GM10266 (cell line): ENCODE measurements around the gene EPM2AIP1.

Experiments
- DNase-seq: peaks from one replicate; pipeline ENCODE4 v3.0.0; 2012; ENCODE audit errors: extremely low spot score
- TF ChIP-seq, protein P1 (sequence below): IDR thresholded peaks from 2 replicates; pipeline ENCODE4 v1.5.1; 2012; ENCODE audit warnings: mild to moderate bottlenecking, low read depth; ENCODE audit not compliant: control insufficient read depth, insufficient read depth; ENCODE audit errors: missing control alignments

Gene EPM2AIP1

DNA sequence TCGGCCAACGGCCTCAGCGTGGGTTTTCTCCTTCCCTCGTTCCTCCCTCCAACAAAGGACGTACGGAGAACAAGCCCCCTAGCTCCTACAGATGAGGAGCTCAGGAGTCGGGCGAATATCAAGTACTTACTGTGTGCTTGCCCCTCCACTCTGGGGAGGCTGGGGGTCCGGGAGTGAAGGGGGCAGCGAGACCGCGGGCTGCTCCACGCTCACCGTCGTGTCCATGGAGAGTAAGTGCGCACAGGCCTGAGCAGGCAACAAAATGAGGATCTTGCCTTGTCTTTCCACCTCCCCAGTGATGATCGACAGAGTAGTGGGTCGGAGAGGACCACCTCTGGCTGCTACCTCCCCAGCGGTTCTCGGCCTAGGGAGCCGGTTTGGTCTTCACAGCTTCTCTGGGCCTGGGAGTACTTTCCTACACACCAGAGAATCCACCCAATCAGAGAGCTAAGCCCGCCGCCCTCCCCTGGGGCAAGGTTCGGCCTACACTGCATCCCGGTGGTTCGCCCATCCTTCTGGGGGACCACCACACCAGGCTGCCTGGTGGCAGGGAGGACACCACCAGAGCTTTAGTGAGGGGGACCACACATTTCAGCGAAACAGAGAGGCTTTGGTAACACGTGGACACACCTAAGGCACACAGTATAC lies 47.5 kb downstream of the EPM2AIP1 start:
- TF ChIP-seq, protein P1, sequence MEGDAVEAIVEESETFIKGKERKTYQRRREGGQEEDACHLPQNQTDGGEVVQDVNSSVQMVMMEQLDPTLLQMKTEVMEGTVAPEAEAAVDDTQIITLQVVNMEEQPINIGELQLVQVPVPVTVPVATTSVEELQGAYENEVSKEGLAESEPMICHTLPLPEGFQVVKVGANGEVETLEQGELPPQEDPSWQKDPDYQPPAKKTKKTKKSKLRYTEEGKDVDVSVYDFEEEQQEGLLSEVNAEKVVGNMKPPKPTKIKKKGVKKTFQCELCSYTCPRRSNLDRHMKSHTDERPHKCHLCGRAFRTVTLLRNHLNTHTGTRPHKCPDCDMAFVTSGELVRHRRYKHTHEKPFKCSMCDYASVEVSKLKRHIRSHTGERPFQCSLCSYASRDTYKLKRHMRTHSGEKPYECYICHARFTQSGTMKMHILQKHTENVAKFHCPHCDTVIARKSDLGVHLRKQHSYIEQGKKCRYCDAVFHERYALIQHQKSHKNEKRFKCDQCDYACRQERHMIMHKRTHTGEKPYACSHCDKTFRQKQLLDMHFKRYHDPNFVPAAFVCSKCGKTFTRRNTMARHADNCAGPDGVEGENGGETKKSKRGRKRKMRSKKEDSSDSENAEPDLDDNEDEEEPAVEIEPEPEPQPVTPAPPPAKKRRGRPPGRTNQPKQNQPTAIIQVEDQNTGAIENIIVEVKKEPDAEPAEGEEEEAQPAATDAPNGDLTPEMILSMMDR: no peak
- no peak for DNase-seq

- peak; percentile 70 for DNase-seq
- TF ChIP-seq, protein P1: no peak
Observed at GRCh38 chr3:36944641-36945270, 48.2 kb downstream of the EPM2AIP1 start, which contains the start of gene TRANK1. Gene TRANK1 (minus strand): TSS chr3:36945054. CDS start chr3:36944809, 245 bp downstream.

DNA sequence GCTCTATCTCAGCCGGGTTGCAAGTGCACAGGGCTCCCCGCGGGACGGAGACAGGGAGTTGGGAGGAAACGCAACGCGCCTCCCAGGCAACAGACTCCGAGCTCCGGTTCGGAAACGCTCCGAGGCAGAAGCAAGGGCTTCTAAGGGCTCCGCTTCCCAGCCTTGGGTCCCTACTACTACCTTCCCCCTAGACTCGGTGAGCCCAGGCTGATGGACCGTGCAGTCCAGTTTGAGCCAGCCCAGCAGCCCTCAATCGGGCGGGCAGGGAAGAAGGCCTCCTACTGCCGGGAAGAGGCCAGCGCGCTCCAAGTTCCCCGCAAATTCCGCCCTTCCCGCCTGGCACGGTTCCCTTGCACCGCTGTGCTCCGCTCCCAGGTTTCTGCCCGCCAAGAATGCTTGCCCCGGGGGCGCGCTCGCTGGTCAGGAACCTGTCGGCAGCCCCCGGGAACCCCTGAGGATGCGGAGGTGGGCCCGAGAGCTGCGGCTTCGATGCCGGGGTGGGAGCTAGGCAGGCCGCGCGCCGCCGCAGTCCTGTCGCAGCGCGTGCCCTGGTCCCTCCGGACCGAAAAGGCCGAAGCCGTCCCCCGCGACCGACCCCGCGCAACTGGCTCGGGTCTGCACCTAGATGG lies 48.8 kb downstream of the EPM2AIP1 start:
- peak; percentile 57 for DNase-seq
- TF ChIP-seq, protein P1: no peak

DNA sequence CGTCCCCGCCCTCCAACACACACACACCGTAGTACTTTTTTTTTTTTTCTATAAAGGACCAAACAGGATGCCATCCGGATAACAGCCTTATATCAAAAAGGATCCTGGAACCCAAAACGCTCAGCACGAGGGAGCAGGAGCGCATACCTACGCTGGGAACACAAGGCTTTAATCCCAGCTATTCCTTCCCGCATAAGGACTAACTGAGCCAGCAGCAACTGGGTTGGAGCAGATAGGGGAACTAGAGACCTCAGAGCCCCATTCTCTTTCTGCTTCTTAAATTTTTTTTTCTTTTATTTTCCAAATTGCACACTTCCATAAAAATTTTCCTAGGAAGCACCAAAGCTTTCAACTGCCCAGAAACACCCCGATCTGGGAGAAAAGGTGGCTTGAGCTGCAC lies 49.3 kb downstream of the EPM2AIP1 start:
- TF ChIP-seq, protein P1: no peak
- DNase-seq: no peak

DNA sequence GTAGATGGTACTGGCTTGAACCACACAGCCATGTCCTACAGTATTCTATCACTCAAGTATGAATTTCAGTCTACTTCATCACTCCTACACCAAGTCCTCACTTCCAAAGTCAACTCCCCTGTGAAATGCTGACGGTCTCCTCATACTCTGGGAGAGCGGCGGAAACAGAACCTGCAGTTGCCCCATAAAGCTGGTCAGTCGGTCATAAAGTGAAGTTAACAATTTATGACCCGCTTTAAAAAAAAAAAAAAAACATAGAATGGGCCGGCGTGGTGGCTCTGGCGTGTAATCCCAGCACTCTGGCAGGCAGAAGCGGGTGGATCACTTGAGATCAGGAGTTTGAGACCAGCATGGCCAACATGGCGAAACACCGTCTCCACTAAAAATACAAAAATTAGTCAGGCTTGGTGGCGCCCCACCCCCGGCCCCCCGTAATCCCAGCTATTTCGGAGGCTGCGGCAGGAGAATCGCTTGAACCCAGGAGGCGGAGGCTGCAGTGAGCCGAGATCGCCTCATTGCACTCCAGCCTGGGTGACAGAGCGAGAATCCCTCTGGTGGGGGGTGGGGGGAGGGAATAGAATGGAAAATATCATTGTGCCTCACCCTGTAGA lies 50.2 kb downstream of the EPM2AIP1 start:
- TF ChIP-seq, protein P1: no peak
- DNase-seq: no peak

DNA sequence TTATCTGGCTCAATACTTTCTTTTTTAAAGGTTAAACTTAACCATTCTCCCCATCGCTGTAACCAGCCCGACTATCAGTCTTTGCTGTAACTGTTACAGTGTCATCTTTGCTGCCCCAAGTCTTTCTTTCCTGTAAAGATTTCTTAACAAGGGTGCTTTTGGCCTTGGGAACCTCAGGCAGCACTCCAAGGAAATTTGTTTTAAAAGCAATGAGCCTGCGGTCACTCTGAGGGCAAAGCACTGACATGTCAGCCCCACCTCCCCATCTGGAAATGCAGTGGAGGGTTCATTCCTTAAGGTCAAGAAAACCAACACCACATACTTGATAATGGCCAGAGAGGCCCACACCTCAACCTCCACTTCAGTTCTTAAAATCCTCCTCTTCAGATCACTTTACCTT lies 51.3 kb downstream of the EPM2AIP1 start:
- TF ChIP-seq, protein P1: no peak
- DNase-seq: no peak
